ENCODE data around the gene COL20A1. TPM values are rescaled to one million over a fixed set of nuclear protein-coding genes. Genes with fewer than 3 reads are reported as not detected.

The COL20A1 gene
- total and polyA plus RNA-seq, 2 of the 13 experiments (the other 11 are each of a cell fraction or from before 2014, with no cell fraction given): not detected

DNA sequence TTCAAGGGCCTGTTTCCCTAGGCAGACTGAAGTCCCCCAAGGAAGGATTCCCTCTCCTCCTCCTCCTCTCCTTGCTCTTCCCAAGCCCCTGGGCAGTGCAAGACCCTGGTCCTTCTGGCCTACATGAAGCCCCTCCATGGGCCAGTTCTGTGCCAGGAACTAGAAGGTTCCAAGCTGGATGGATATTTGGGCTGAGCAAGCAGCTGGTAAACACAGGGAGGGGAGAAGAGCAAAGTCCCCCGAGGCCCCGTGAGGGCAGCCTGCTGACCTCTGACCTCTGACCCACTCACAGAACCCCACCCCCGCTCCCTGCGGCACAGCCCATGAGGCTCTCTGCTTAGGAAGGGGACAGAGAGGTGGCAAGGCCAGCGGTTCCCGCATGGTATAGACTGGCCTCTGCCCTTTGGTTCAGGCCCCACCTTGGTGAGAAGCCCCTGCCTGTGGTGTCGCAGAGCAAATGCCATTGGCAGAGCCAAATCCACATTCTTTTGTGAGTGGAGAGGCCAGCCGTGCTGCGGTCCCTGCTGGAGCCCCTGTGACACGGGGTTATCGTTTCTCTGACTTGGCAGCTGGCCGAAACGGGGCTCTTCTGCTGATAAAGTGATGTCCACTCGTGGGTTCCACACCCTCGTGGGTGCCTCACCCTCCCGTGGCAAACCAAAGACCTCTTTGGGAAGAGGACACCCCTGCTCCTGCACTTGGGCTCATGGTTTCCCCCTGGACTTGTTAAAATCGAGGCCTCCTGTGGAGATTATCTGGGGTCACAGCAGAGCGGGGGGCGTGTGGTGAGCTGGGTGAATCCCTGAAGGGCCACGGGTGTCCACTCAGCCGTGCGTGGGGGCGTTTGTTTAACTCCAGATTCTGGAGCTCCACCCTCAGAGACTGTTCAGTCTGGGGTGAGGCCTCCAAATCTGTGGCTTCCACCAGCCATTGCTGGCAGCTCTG, 70.3 kb downstream of the COL20A1 start (continued):
- TF ChIP-seq SP140L (CRISPR knock-in tag; IDR thresholded peaks at IDR 0.05; ENCODE audit: borderline replicate concordance) (no peak), BCL6 (CRISPR knock-in tag; IDR thresholded peaks at IDR 0.05) (peak; percentile 44; the same call in 1 of the 2 replicates), ZSCAN31 (CRISPR knock-in tag; IDR thresholded peaks at IDR 0.05; ENCODE audit: low read depth) (0 out of 2 replicates have a peak, but pooled peaks have one; percentile 53), ZFP82 (CRISPR knock-in tag; IDR thresholded peaks at IDR 0.05; ENCODE audit: borderline replicate concordance) (peak; percentile 74; the same call in 1 of the 2 replicates), MATR3 (CRISPR knock-in tag; IDR thresholded peaks at IDR 0.05) (no peak), SP5 (CRISPR knock-in tag; IDR thresholded peaks at IDR 0.05; ENCODE audit: borderline replicate concordance, low read depth) (peak; percentile 11; the same call in 1 of the 2 replicates), GABPB1 (CRISPR knock-in tag; IDR thresholded peaks at IDR 0.05) (no peak; the same call in 1 of the 2 replicates), SALL1 (CRISPR knock-in tag; IDR thresholded peaks at IDR 0.05) (peak; percentile 69), MTA1 (CRISPR knock-in tag; IDR thresholded peaks at IDR 0.05; ENCODE audit: borderline replicate concordance) (peak; percentile 74; the same call in 1 of the 2 replicates), NR2F2 (IDR thresholded peaks at IDR 0.05; ENCODE audit: borderline replicate concordance, low read depth) (peak; percentile 97), HNRNPUL1 (IDR thresholded peaks at IDR 0.05; ENCODE audit: low read depth, low read length) (no peak), ZNF567 (CRISPR knock-in tag; IDR thresholded peaks at IDR 0.05; ENCODE audit: borderline replicate concordance) (no peak), ZNF775 (CRISPR knock-in tag; IDR thresholded peaks at IDR 0.05; ENCODE audit: borderline replicate concordance) (no peak), ZNF709 (CRISPR knock-in tag; IDR thresholded peaks at IDR 0.05) (no peak), ZNF253 (CRISPR knock-in tag; IDR thresholded peaks at IDR 0.05; ENCODE audit: borderline replicate concordance) (no peak), ZNF652 (CRISPR knock-in tag; IDR thresholded peaks at IDR 0.05; ENCODE audit: borderline replicate concordance, low read depth) (no peak)
- TF ChIP-seq, protein P1, sequence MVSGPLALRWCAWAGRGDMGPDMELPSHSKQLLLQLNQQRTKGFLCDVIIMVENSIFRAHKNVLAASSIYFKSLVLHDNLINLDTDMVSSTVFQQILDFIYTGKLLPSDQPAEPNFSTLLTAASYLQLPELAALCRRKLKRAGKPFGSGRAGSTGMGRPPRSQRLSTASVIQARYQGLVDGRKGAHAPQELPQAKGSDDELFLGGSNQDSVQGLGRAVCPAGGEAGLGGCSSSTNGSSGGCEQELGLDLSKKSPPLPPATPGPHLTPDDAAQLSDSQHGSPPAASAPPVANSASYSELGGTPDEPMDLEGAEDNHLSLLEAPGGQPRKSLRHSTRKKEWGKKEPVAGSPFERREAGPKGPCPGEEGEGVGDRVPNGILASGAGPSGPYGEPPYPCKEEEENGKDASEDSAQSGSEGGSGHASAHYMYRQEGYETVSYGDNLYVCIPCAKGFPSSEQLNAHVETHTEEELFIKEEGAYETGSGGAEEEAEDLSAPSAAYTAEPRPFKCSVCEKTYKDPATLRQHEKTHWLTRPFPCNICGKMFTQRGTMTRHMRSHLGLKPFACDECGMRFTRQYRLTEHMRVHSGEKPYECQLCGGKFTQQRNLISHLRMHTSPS (CRISPR knock-in tag; IDR thresholded peaks at IDR 0.05; ENCODE audit: low read depth): peak; percentile 61; the same call in 1 of the 2 replicates
- TF ChIP-seq, protein P2, sequence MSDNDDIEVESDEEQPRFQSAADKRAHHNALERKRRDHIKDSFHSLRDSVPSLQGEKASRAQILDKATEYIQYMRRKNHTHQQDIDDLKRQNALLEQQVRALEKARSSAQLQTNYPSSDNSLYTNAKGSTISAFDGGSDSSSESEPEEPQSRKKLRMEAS (IDR thresholded peaks at IDR 0.05): peak; percentile 48; the same call in 1 of the 2 replicates
- TF ChIP-seq, protein P3, sequence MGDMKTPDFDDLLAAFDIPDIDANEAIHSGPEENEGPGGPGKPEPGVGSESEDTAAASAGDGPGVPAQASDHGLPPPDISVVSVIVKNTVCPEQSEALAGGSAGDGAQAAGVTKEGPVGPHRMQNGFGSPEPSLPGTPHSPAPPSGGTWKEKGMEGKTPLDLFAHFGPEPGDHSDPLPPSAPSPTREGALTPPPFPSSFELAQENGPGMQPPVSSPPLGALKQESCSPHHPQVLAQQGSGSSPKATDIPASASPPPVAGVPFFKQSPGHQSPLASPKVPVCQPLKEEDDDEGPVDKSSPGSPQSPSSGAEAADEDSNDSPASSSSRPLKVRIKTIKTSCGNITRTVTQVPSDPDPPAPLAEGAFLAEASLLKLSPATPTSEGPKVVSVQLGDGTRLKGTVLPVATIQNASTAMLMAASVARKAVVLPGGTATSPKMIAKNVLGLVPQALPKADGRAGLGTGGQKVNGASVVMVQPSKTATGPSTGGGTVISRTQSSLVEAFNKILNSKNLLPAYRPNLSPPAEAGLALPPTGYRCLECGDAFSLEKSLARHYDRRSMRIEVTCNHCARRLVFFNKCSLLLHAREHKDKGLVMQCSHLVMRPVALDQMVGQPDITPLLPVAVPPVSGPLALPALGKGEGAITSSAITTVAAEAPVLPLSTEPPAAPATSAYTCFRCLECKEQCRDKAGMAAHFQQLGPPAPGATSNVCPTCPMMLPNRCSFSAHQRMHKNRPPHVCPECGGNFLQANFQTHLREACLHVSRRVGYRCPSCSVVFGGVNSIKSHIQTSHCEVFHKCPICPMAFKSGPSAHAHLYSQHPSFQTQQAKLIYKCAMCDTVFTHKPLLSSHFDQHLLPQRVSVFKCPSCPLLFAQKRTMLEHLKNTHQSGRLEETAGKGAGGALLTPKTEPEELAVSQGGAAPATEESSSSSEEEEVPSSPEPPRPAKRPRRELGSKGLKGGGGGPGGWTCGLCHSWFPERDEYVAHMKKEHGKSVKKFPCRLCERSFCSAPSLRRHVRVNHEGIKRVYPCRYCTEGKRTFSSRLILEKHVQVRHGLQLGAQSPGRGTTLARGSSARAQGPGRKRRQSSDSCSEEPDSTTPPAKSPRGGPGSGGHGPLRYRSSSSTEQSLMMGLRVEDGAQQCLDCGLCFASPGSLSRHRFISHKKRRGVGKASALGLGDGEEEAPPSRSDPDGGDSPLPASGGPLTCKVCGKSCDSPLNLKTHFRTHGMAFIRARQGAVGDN (CRISPR knock-in tag; IDR thresholded peaks at IDR 0.05): peak; percentile 77
- TF ChIP-seq, protein P4, sequence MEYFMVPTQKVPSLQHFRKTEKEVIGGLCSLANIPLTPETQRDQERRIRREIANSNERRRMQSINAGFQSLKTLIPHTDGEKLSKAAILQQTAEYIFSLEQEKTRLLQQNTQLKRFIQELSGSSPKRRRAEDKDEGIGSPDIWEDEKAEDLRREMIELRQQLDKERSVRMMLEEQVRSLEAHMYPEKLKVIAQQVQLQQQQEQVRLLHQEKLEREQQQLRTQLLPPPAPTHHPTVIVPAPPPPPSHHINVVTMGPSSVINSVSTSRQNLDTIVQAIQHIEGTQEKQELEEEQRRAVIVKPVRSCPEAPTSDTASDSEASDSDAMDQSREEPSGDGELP (IDR thresholded peaks at IDR 0.05; ENCODE audit: borderline replicate concordance, low read depth): peak; percentile 82
